Testis (tissue), 2 donors: Measurements from ENCODE around the gene CDON.

ENCODE experiments used
- CTCF ChIP-seq, 3 experiments: fragments of 450-650 bp in 2 of 3; fragments of 200-600 bp in 1 of 3; sonication (generic) in 1 of 3; IDR thresholded peaks; one replicate each; pipeline ENCODE4 v1.5.1; 2016 to 2019; ENCODE audit warnings: antibody characterized with exemption in 3 of 3, mild to moderate bottlenecking in 2 of 3, moderate library complexity in 1 of 3
- POLR2A ChIP-seq: fragments of 450-650 bp; IDR thresholded peaks from one replicate; pipeline ENCODE4 v1.6.1; 2017; ENCODE audit warnings: antibody characterized with exemption, mild to moderate bottlenecking, moderate library complexity

DNA sequence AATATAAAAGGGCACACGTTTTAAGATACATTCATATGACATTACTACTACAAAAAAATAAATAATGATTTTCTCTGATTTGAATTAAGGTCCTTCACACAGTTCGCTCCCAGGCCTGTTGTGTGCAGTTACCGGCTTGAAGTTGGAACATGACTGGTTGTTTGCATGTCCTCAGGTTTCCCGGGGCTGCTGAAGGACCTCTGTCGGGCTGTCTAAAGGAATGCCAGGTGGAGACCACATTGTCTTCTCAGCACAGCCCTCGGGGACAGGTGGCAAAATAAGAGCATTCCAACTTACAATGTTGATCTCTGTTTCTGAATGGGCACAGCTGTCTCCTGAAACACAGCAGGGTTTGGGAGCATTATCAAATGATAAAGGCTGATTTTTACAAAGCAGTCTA, 101.9 kb downstream of the CDON start:
- TF ChIP-seq CTCF (IDR thresholded peaks at IDR 0.05) = no peak
- TF ChIP-seq POLR2A = no peak
